ENCODE measurements around the gene UBTF. TPM values are rescaled to one million over a fixed set of nuclear protein-coding genes. Genes with fewer than 3 reads are reported as not detected.

Gene UBTF
- polyA plus RNA-seq, 1 donor (not counting 4 experiments of a cell fraction or from before 2014, with no cell fraction given) = 23.0 TPM

- no peak for FAIRE-seq
- Histone ChIP-seq H3K27me3 (ENCODE audit: control insufficient read depth, extremely low read depth, insufficient read depth, low read length) (no peaks in the 10 kb centered on the region), H3K79me2 (ENCODE audit: control insufficient read depth, insufficient read depth, low read length) (no peaks in the 10 kb centered on the region), H3K9me3 (ENCODE audit: control insufficient read depth, low read depth, low read length) (no peaks in the 10 kb centered on the region), H4K20me1 (ENCODE audit: control insufficient read depth, extremely low read depth, insufficient read depth, low read length) (no peaks in the 10 kb centered on the region), H3K4me3 (ENCODE audit: control insufficient read depth in 2 of 3, extremely low read depth in 1 of 3, insufficient read depth in 2 of 3, low read depth in 1 of 3, low read length in 3 of 3) (no peak overlapping the region), H3K9me1 (ENCODE audit: control insufficient read depth, extremely low read depth, insufficient read depth, low read length) (no peaks in the 10 kb centered on the region), H3K4me2 (ENCODE audit: control insufficient read depth, extremely low read depth, insufficient read depth, low read depth, low read length) (no peak overlapping the region), H3K36me3 (ENCODE audit: control insufficient read depth in 2 of 2, extremely low read depth in 1 of 2, insufficient read depth in 2 of 2, low read length in 2 of 2) (peaks cover 2 to 6% of the 10 kb centered on the region in 2 experiments), H3K27ac (ENCODE audit: control insufficient read depth, insufficient read depth, low read length) (no peak overlapping the region), H3K9ac (ENCODE audit: control insufficient read depth, extremely low read depth, insufficient read depth, low read length) (no peak overlapping the region), H3K4me1 (ENCODE audit: control insufficient read depth, extremely low read depth, insufficient read depth, low read length) (no peaks in the 10 kb centered on the region), H2AFZ (ENCODE audit: control insufficient read depth, low read length) (no peak overlapping the region)
- DNase-seq (ENCODE audit: low read depth, low spot score) = no peak
- dilution Hi-C loops (cut with MboI; ENCODE audit: extremely low pct_ligation_motif_present, low sequenced_read_pairs) = no loop called here
- TF ChIP-seq EZH2 (IDR thresholded peaks at IDR 0.05; ENCODE audit: low read length) (no peak), CTCF (optimal IDR thresholded peaks at IDR 0.05 in 1 of 3, IDR thresholded peaks at IDR 0.05 in 1 of 3, conservative IDR thresholded peaks at IDR 0.05 in 1 of 3; ENCODE audit: extremely low read depth in 1 of 3, insufficient read depth in 2 of 3, low read length in 3 of 3) (no peak)
Observed at GRCh38 chr17:44164476-44164875, 55.0 kb downstream of the UBTF start.

GRCh38 chr17:44159519-44160210 lies 59.8 kb downstream of the UBTF start:
- Histone ChIP-seq H3K4me2 (ENCODE audit: control insufficient read depth, extremely low read depth, insufficient read depth, low read depth, low read length) (no peak overlapping the region), H2AFZ (ENCODE audit: control insufficient read depth, low read length) (no peak overlapping the region), H3K9me3 (ENCODE audit: control insufficient read depth, low read depth, low read length) (no peaks in the 10 kb centered on the region), H3K4me3 (ENCODE audit: control insufficient read depth in 2 of 3, extremely low read depth in 1 of 3, insufficient read depth in 2 of 3, low read depth in 1 of 3, low read length in 3 of 3) (no peak overlapping the region), H3K79me2 (ENCODE audit: control insufficient read depth, insufficient read depth, low read length) (no peaks in the 10 kb centered on the region), H3K4me1 (ENCODE audit: control insufficient read depth, extremely low read depth, insufficient read depth, low read length) (no peaks in the 10 kb centered on the region), H3K9ac (ENCODE audit: control insufficient read depth, extremely low read depth, insufficient read depth, low read length) (no peak overlapping the region), H3K27ac (ENCODE audit: control insufficient read depth, insufficient read depth, low read length) (no peak overlapping the region), H3K36me3 (ENCODE audit: control insufficient read depth in 2 of 2, extremely low read depth in 1 of 2, insufficient read depth in 2 of 2, low read length in 2 of 2) (peaks cover 2 to 22% of the 10 kb centered on the region in 2 experiments), H4K20me1 (ENCODE audit: control insufficient read depth, extremely low read depth, insufficient read depth, low read length) (no peaks in the 10 kb centered on the region), H3K27me3 (ENCODE audit: control insufficient read depth, extremely low read depth, insufficient read depth, low read length) (no peaks in the 10 kb centered on the region), H3K9me1 (ENCODE audit: control insufficient read depth, extremely low read depth, insufficient read depth, low read length) (no peaks in the 10 kb centered on the region)
- FAIRE-seq = no peak
- DNase-seq (ENCODE audit: low read depth, low spot score) = no peak
- TF ChIP-seq EZH2 (IDR thresholded peaks at IDR 0.05; ENCODE audit: low read length) (no peak), CTCF (optimal IDR thresholded peaks at IDR 0.05 in 1 of 3, IDR thresholded peaks at IDR 0.05 in 1 of 3, conservative IDR thresholded peaks at IDR 0.05 in 1 of 3; ENCODE audit: extremely low read depth in 1 of 3, insufficient read depth in 2 of 3, low read length in 3 of 3) (no peak)
- dilution Hi-C loops (cut with MboI; ENCODE audit: extremely low pct_ligation_motif_present, low sequenced_read_pairs) = no loop called here
